Measurements from ENCODE around the gene NELL2.

Gene NELL2

GRCh38 chr12:44510076-44510475 is 366.0 kb downstream of the NELL2 start:
- no peaks in the 10 kb centered on the region for H3K27me3 ChIP-seq (ENCODE audit: control insufficient read depth in 1 of 2, insufficient read depth in 2 of 2, low read length in 2 of 2)
- H3K27ac ChIP-seq (ENCODE audit: low read depth, low read length), result no peak overlapping the region
- H3K4me3 ChIP-seq (ENCODE audit: low read depth in 1 of 2, low read length in 2 of 2), result no peak overlapping the region
- no peak overlapping the region for H3K9ac ChIP-seq (ENCODE audit: low read depth in 1 of 2, low read length in 2 of 2)
- H3K9me3 ChIP-seq (ENCODE audit: control insufficient read depth in 1 of 2, low read length in 2 of 2), result no peaks in the 10 kb centered on the region
- H3K36me3 ChIP-seq (ENCODE audit: control insufficient read depth in 1 of 2, insufficient read depth in 2 of 2, low read length in 2 of 2), result no peaks in the 10 kb centered on the region
- H3K4me1 ChIP-seq (ENCODE audit: control insufficient read depth in 1 of 2, insufficient read depth in 2 of 2, low read length in 2 of 2), result no peaks in the 10 kb centered on the region

GRCh38 chr12:44509471-44509870 is 366.6 kb downstream of the NELL2 start:
- H3K36me3 ChIP-seq (ENCODE audit: control insufficient read depth in 1 of 2, insufficient read depth in 2 of 2, low read length in 2 of 2), result no peaks in the 10 kb centered on the region

GRCh38 chr12:44507461-44507860 is 368.7 kb downstream of the NELL2 start:
- H3K9me3 ChIP-seq (ENCODE audit: control insufficient read depth in 1 of 2, low read length in 2 of 2), result no peaks in the 10 kb centered on the region
- no peak overlapping the region for H3K27ac ChIP-seq (ENCODE audit: low read depth, low read length)
- H3K27me3 ChIP-seq (ENCODE audit: control insufficient read depth in 1 of 2, insufficient read depth in 2 of 2, low read length in 2 of 2), result no peaks in the 10 kb centered on the region
- H3K4me3 ChIP-seq (ENCODE audit: low read depth in 1 of 2, low read length in 2 of 2), result no peak overlapping the region
- H3K36me3 ChIP-seq (ENCODE audit: control insufficient read depth in 1 of 2, insufficient read depth in 2 of 2, low read length in 2 of 2), result no peaks in the 10 kb centered on the region
- H3K9ac ChIP-seq (ENCODE audit: low read depth in 1 of 2, low read length in 2 of 2), result no peak overlapping the region
- no peaks in the 10 kb centered on the region for H3K4me1 ChIP-seq (ENCODE audit: control insufficient read depth in 1 of 2, insufficient read depth in 2 of 2, low read length in 2 of 2)

More at GRCh38 chr12:44509471-44509870, 366.6 kb downstream of the NELL2 start:
- H3K9ac ChIP-seq (ENCODE audit: low read depth in 1 of 2, low read length in 2 of 2), result no peak overlapping the region
- no peaks in the 10 kb centered on the region for H3K9me3 ChIP-seq (ENCODE audit: control insufficient read depth in 1 of 2, low read length in 2 of 2)
- H3K4me1 ChIP-seq (ENCODE audit: control insufficient read depth in 1 of 2, insufficient read depth in 2 of 2, low read length in 2 of 2), result no peaks in the 10 kb centered on the region
- no peaks in the 10 kb centered on the region for H3K27me3 ChIP-seq (ENCODE audit: control insufficient read depth in 1 of 2, insufficient read depth in 2 of 2, low read length in 2 of 2)
- no peak overlapping the region for H3K27ac ChIP-seq (ENCODE audit: low read depth, low read length)
- H3K4me3 ChIP-seq (ENCODE audit: low read depth in 1 of 2, low read length in 2 of 2), result no peak overlapping the region

- Histone ChIP-seq H3K9me3 (ENCODE audit: control insufficient read depth in 1 of 2, low read length in 2 of 2) (peaks cover 0 to 2% of the 10 kb centered on the region in 2 donors), H3K27me3 (ENCODE audit: control insufficient read depth in 1 of 2, insufficient read depth in 2 of 2, low read length in 2 of 2) (no peaks in the 10 kb centered on the region), H3K4me3 (ENCODE audit: low read depth in 1 of 2, low read length in 2 of 2) (no peak overlapping the region), H3K9ac (ENCODE audit: low read depth in 1 of 2, low read length in 2 of 2) (no peak overlapping the region), H3K4me1 (ENCODE audit: control insufficient read depth in 1 of 2, insufficient read depth in 2 of 2, low read length in 2 of 2) (no peaks in the 10 kb centered on the region), H3K36me3 (ENCODE audit: control insufficient read depth in 1 of 2, insufficient read depth in 2 of 2, low read length in 2 of 2) (no peaks in the 10 kb centered on the region), H3K27ac (ENCODE audit: low read depth, low read length) (no peak overlapping the region)
Observed at GRCh38 chr12:44504799-44505198, 371.3 kb downstream of the NELL2 start.

GRCh38 chr12:44503329-44503728 is 372.8 kb downstream of the NELL2 start:
- H3K27ac ChIP-seq (ENCODE audit: low read depth, low read length), result no peak overlapping the region
- H3K4me3 ChIP-seq (ENCODE audit: low read depth in 1 of 2, low read length in 2 of 2), result no peak overlapping the region
- no peaks in the 10 kb centered on the region for H3K36me3 ChIP-seq (ENCODE audit: control insufficient read depth in 1 of 2, insufficient read depth in 2 of 2, low read length in 2 of 2)
- H3K27me3 ChIP-seq (ENCODE audit: control insufficient read depth in 1 of 2, insufficient read depth in 2 of 2, low read length in 2 of 2), result no peaks in the 10 kb centered on the region
- H3K9me3 ChIP-seq (ENCODE audit: control insufficient read depth in 1 of 2, low read length in 2 of 2), result peaks cover 0 to 2% of the 10 kb centered on the region in 2 donors
- H3K4me1 ChIP-seq (ENCODE audit: control insufficient read depth in 1 of 2, insufficient read depth in 2 of 2, low read length in 2 of 2), result no peaks in the 10 kb centered on the region
- H3K9ac ChIP-seq (ENCODE audit: low read depth in 1 of 2, low read length in 2 of 2), result no peak overlapping the region

- H3K4me1 ChIP-seq (ENCODE audit: control insufficient read depth in 1 of 2, insufficient read depth in 2 of 2, low read length in 2 of 2), result no peaks in the 10 kb centered on the region
- no peak overlapping the region for H3K27ac ChIP-seq (ENCODE audit: low read depth, low read length)
- no peak overlapping the region for H3K4me3 ChIP-seq (ENCODE audit: low read depth in 1 of 2, low read length in 2 of 2)
- H3K36me3 ChIP-seq (ENCODE audit: control insufficient read depth in 1 of 2, insufficient read depth in 2 of 2, low read length in 2 of 2), result no peaks in the 10 kb centered on the region
- H3K27me3 ChIP-seq (ENCODE audit: control insufficient read depth in 1 of 2, insufficient read depth in 2 of 2, low read length in 2 of 2), result no peaks in the 10 kb centered on the region
- peaks cover 0 to 2% of the 10 kb centered on the region in 2 donors for H3K9me3 ChIP-seq (ENCODE audit: control insufficient read depth in 1 of 2, low read length in 2 of 2)
- no peak overlapping the region for H3K9ac ChIP-seq (ENCODE audit: low read depth in 1 of 2, low read length in 2 of 2)
Observed at GRCh38 chr12:44502681-44503080, 373.4 kb downstream of the NELL2 start.

- no peak overlapping the region for H3K9ac ChIP-seq (ENCODE audit: low read depth in 1 of 2, low read length in 2 of 2)
- H3K4me3 ChIP-seq (ENCODE audit: low read depth in 1 of 2, low read length in 2 of 2), result no peak overlapping the region
- H3K36me3 ChIP-seq (ENCODE audit: control insufficient read depth in 1 of 2, insufficient read depth in 2 of 2, low read length in 2 of 2), result no peaks in the 10 kb centered on the region
- no peaks in the 10 kb centered on the region for H3K27me3 ChIP-seq (ENCODE audit: control insufficient read depth in 1 of 2, insufficient read depth in 2 of 2, low read length in 2 of 2)
- H3K9me3 ChIP-seq (ENCODE audit: control insufficient read depth in 1 of 2, low read length in 2 of 2), result peaks cover 0 to 2% of the 10 kb centered on the region in 2 donors
- H3K27ac ChIP-seq (ENCODE audit: low read depth, low read length), result no peak overlapping the region
- no peaks in the 10 kb centered on the region for H3K4me1 ChIP-seq (ENCODE audit: control insufficient read depth in 1 of 2, insufficient read depth in 2 of 2, low read length in 2 of 2)
Observed at GRCh38 chr12:44500423-44500822, 375.7 kb downstream of the NELL2 start.

GRCh38 chr12:44497044-44497443 is 379.1 kb downstream of the NELL2 start:
- Histone ChIP-seq H3K27me3 (ENCODE audit: control insufficient read depth in 1 of 2, insufficient read depth in 2 of 2, low read length in 2 of 2) (no peaks in the 10 kb centered on the region), H3K4me3 (ENCODE audit: low read depth in 1 of 2, low read length in 2 of 2) (no peak overlapping the region), H3K27ac (ENCODE audit: low read depth, low read length) (no peak overlapping the region), H3K9ac (ENCODE audit: low read depth in 1 of 2, low read length in 2 of 2) (no peak overlapping the region), H3K36me3 (ENCODE audit: control insufficient read depth in 1 of 2, insufficient read depth in 2 of 2, low read length in 2 of 2) (no peaks in the 10 kb centered on the region), H3K9me3 (ENCODE audit: control insufficient read depth in 1 of 2, low read length in 2 of 2) (peaks cover 2 to 6% of the 10 kb centered on the region in 2 donors), H3K4me1 (ENCODE audit: control insufficient read depth in 1 of 2, insufficient read depth in 2 of 2, low read length in 2 of 2) (no peaks in the 10 kb centered on the region)

- Histone ChIP-seq H3K27me3 (ENCODE audit: control insufficient read depth in 1 of 2, insufficient read depth in 2 of 2, low read length in 2 of 2) (no peaks in the 10 kb centered on the region), H3K9ac (ENCODE audit: low read depth in 1 of 2, low read length in 2 of 2) (no peak overlapping the region), H3K27ac (ENCODE audit: low read depth, low read length) (no peak overlapping the region), H3K4me1 (ENCODE audit: control insufficient read depth in 1 of 2, insufficient read depth in 2 of 2, low read length in 2 of 2) (no peaks in the 10 kb centered on the region), H3K9me3 (ENCODE audit: control insufficient read depth in 1 of 2, low read length in 2 of 2) (peaks cover 0 to 6% of the 10 kb centered on the region in 2 donors), H3K4me3 (ENCODE audit: low read depth in 1 of 2, low read length in 2 of 2) (no peak overlapping the region), H3K36me3 (ENCODE audit: control insufficient read depth in 1 of 2, insufficient read depth in 2 of 2, low read length in 2 of 2) (no peaks in the 10 kb centered on the region)
Observed at GRCh38 chr12:44490181-44490580, 385.9 kb downstream of the NELL2 start.

GRCh38 chr12:44488180-44488579 is 387.9 kb downstream of the NELL2 start:
- no peaks in the 10 kb centered on the region for H3K4me1 ChIP-seq (ENCODE audit: control insufficient read depth in 1 of 2, insufficient read depth in 2 of 2, low read length in 2 of 2)
- H3K4me3 ChIP-seq (ENCODE audit: low read depth in 1 of 2, low read length in 2 of 2), result no peak overlapping the region
- no peaks in the 10 kb centered on the region for H3K27me3 ChIP-seq (ENCODE audit: control insufficient read depth in 1 of 2, insufficient read depth in 2 of 2, low read length in 2 of 2)
- H3K9me3 ChIP-seq (ENCODE audit: control insufficient read depth in 1 of 2, low read length in 2 of 2), result no peaks in the 10 kb centered on the region
- H3K27ac ChIP-seq (ENCODE audit: low read depth, low read length), result no peak overlapping the region
- no peak overlapping the region for H3K9ac ChIP-seq (ENCODE audit: low read depth in 1 of 2, low read length in 2 of 2)
- H3K36me3 ChIP-seq (ENCODE audit: control insufficient read depth in 1 of 2, insufficient read depth in 2 of 2, low read length in 2 of 2), result no peaks in the 10 kb centered on the region

- Histone ChIP-seq H3K36me3 (ENCODE audit: control insufficient read depth in 1 of 2, insufficient read depth in 2 of 2, low read length in 2 of 2) (no peaks in the 10 kb centered on the region), H3K9me3 (ENCODE audit: control insufficient read depth in 1 of 2, low read length in 2 of 2) (no peaks in the 10 kb centered on the region), H3K4me3 (ENCODE audit: low read depth in 1 of 2, low read length in 2 of 2) (no peak overlapping the region), H3K9ac (ENCODE audit: low read depth in 1 of 2, low read length in 2 of 2) (no peak overlapping the region), H3K4me1 (ENCODE audit: control insufficient read depth in 1 of 2, insufficient read depth in 2 of 2, low read length in 2 of 2) (no peaks in the 10 kb centered on the region), H3K27me3 (ENCODE audit: control insufficient read depth in 1 of 2, insufficient read depth in 2 of 2, low read length in 2 of 2) (no peaks in the 10 kb centered on the region), H3K27ac (ENCODE audit: low read depth, low read length) (no peak overlapping the region)
Observed at GRCh38 chr12:44484862-44485261, 391.3 kb downstream of the NELL2 start.
